HT-29 (cell line): Measurements from ENCODE around the gene LHB. TPM values are rescaled to one million over a fixed set of nuclear protein-coding genes. Genes with fewer than 3 reads are reported as not detected.

Source experiments
- DNase-seq: peaks from one replicate; pipeline ENCODE4 v3.0.0-alpha.2; 2015; ENCODE audit warnings: low spot score
- small RNA-seq: library from RNA; depleted of rRNA; stranded (forward); fragments of <200 nt; gene quantifications from one replicate; pipeline ENCODE3, GENCODE V24; 2014
- total RNA-seq: library from RNA; depleted of rRNA; stranded (reverse); fragments of >200 nt; shearing (Covaris generic); gene quantifications from 2 replicates; pipeline ENCODE4 v1.2.3, GENCODE V29; 2014; rRNA removed

The LHB gene
- total RNA-seq, 1 experiment from 2014 or later = not detected

DNA sequence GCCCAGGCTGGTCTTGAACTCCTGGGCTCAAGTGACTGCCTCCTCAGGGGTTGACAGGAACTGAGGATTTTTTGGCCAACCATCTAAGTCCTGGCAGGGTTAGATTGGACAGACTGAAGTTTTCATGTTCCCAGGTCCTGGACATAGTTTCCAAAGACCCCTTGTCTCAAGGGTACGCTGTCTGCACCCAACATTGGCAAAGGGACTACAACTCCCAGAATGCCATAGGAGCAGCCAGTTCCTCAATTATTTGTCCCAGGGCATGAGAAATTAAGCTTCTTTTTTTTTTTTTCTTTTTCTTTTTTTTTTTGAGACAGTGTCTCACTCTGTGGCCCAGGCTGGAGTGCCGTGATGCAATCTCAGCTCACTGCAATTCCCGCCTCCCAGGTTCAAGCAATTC is 30.7 kb downstream of the LHB start:
- DNase-seq = no peak

DNA sequence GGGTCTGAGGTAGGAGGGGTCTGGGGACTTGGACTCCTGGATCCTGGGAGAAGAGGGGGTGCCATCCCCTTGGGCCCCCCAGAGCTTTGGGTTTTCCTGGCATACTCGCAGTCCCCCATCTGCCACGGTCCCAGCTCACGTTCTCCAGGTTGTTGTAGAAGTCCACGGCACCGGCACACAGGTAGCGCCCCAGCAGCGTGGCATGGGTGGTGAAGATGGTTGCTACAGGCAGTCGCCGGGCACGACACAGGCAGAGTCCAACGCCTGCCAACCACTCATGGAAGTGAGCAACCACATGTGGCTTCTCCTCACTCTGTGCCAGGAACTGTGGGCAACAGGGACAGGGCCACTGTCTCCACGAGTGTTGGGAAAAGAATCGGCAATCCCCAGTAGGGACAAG is 31.2 kb downstream of the LHB start:
- DNase-seq = no peak

DNA sequence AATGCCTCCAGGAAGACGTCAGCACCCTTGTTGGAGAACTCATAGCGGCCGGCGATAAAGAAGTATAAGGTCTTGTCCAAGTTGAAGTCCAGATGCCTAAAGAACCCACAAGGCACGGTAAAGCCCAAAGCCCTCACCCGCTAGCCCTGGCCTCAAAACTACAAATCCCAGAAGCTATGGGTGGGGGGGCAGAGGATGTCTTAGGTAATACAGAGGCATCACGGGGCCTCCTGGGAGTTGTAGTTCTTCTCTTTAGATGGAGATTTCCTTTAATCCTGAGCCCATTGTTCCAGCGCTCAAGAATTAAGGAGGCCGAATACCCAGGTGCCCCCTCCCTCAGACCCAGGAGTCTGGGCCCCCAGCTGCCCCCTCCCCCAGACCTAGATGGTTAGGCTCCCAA is 34.6 kb downstream of the LHB start:
- no peak for DNase-seq

GRCh38 chr19:48977061-48977460 is 39.8 kb downstream of the LHB start:
- DNase-seq = no peak

DNA sequence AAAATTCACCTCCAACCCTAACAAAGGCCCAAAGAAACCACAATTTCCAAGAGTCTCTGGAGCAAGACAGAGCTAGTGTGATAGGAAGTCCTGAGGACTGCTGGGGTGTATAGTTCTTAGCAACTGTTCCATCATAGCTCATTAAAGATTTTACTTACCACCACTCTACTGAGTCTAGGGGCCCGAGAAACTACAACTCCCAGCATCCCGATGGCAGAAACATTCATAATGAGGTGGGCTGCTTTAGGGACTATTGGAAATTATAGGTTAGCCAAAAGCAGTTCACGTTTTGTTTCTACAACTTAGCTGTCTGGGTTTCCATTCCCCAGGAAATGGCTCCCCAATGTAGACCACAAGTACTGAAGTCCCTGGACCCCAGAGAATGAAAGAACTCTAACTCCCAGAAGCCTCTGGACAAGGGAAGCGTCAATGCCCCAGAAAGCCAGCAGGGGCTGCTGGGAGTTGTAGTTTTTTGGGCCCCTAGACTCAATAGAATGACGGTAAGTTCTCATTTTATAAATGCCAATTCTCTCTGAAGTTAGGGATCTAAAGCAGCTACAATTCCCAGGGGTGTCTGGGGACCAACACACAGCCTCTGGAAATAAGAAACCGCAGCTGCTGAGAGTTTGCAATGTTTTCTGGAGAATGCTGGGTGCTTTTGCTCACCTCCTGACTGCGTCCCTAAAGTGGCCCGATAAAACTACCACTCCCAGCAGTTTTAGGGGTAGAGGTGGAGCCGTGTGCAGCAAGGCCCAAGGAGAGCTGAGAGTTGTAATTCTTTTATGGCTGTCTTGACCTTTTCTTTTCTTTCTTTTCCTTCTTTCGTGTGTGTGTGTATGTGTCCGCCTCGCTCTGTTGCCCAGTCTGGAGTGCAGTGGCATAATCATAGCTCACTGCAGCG is 40.7 kb downstream of the LHB start:
- DNase-seq = peak; percentile 68

GRCh38 chr19:48970923-48971395 is 45.9 kb downstream of the LHB start:
- peak; percentile 97 for DNase-seq

DNA sequence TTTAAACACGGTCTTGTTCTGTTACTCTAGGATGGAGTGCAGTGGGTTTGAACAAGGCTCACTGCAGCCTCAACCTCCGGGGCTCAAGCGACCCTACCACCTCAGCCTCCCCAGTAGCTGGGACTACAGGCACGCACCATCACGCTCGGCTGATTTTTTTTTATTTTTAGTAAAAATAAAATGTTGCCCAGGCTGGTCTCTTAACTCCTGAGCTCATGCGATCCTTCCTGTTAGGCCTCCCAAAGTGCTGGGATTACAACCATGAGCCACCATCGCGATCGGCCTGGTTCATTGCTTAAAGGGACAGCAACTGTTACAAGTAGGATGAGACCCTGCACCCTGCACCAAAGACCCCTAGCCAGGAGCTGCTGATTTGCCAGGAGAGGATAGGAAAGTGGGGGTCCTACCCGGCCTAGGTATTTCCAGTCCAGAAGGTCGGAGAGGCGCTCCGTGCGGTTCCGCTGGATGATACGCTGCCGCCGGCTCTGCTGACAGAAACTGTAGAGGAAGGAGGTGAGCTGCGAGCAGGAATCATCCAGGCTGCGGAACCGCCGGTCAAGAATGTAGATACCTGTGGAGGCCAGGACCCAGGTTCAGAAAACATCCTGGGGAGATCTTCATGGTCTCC is 46.6 kb downstream of the LHB start:
- no peak for DNase-seq

GRCh38 chr19:48969276-48970138 is 47.4 kb downstream of the LHB start:
- no peak for DNase-seq

- no peak for DNase-seq
These were observed 48.1 kb downstream of the LHB start for GRCh38 chr19:48968813-48969218.

- DNase-seq = peak; percentile 31
These were observed 48.7 kb downstream of the LHB start for GRCh38 chr19:48968179-48968661.

GRCh38 chr19:48967346-48968178 is 49.3 kb downstream of the LHB start:
- DNase-seq = no peak

DNA sequence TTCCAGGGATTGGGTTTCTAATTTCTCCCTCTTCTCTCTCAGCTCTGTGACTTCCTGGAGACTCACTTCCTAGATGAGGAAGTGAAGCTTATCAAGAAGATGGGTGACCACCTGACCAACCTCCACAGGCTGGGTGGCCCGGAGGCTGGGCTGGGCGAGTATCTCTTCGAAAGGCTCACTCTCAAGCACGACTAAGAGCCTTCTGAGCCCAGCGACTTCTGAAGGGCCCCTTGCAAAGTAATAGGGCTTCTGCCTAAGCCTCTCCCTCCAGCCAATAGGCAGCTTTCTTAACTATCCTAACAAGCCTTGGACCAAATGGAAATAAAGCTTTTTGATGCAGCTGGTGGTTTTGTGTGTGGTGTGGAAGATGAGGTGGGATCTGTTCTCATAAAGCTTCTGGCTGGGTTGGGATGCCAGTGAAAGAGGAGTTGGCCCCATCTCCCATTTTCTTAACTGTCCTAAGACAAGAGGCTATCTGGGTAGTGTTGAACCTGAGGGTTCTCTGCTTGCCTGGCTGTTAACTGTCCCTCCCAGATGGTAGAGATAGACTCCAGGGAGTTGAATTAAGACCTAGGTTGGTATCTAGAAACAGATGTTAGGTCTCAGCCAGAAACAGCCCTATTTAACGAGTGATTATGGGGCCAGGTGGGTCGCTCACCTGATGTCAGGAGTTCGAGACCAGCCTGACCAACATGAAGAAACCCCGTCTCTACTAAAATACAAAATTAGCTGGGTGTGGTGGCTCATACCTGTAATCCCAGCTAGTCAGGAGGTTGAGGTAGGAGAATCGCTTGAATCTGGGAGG is 50.1 kb downstream of the LHB start:
- DNase-seq = peak; percentile 32

Small RNA genes lying within 50 kb of the gene (small RNA-seq; reads per million reads assigned to genes)
- not detected for gene MIR6798

Other genes with a start within 250 kb of the LHB start
- gene BCAT2, start 206.1 kb downstream of the LHB start, total RNA-seq = 62.8 and 65.7 TPM in 2 replicates
- gene HSD17B14, start 180.6 kb downstream of the LHB start, total RNA-seq = not detected in 2 replicates
- gene PLEKHA4, start 148.5 kb downstream of the LHB start, total RNA-seq = 3.9 and 5.4 TPM in 2 replicates
- gene PPP1R15A, start 144.7 kb downstream of the LHB start, total RNA-seq = 152 and 165 TPM in 2 replicates
- gene TULP2, start 118.3 kb downstream of the LHB start, total RNA-seq = not detected in 2 replicates
- 160 and 185 TPM in 2 replicates for gene NUCB1, start 116.8 kb downstream of the LHB start, total RNA-seq
- gene DHDH, start 83.4 kb downstream of the LHB start, total RNA-seq = 0.10 and 0.42 TPM in 2 replicates
- 185 and 213 TPM in 2 replicates for gene BAX, start 62.2 kb downstream of the LHB start, total RNA-seq
- gene FTL, start 51.8 kb downstream of the LHB start, total RNA-seq = 5,979 and 6,365 TPM in 2 replicates
- gene GYS1, start 23.8 kb downstream of the LHB start, total RNA-seq = 67.1 and 71.5 TPM in 2 replicates
- 562 and 566 TPM in 2 replicates for gene RUVBL2, start 23.2 kb downstream of the LHB start, total RNA-seq
- not detected in 2 replicates for gene CGB3, start 7.2 kb upstream of the LHB start, total RNA-seq
- not detected in 2 replicates for gene CGB2, start 14.8 kb upstream of the LHB start, total RNA-seq
- gene CGB1, start 19.8 kb upstream of the LHB start, total RNA-seq = 1.5 TPM in 1 of 2 replicates, not detected in the other
- gene CGB5, start 26.8 kb upstream of the LHB start, total RNA-seq = not detected in 2 replicates
- gene CGB8, start 32.0 kb upstream of the LHB start, total RNA-seq = not detected in 2 replicates
- not detected in 2 replicates for gene CGB7, start 40.7 kb upstream of the LHB start, total RNA-seq
- 0.29 TPM in 1 of 2 replicates, not detected in the other for gene NTF4, start 47.7 kb upstream of the LHB start, total RNA-seq
- not detected in 2 replicates for gene KCNA7, start 55.6 kb upstream of the LHB start, total RNA-seq
- 994 and 1,107 TPM in 2 replicates for gene SNRNP70, start 68.4 kb upstream of the LHB start, total RNA-seq
- gene LIN7B, start 97.3 kb upstream of the LHB start, total RNA-seq = 12.0 and 19.9 TPM in 2 replicates
- 5.9 and 6.0 TPM in 2 replicates for gene C19orf73, start 102.1 kb upstream of the LHB start, total RNA-seq
- gene PPFIA3, start 102.5 kb upstream of the LHB start, total RNA-seq = 22.9 and 30.1 TPM in 2 replicates
- gene HRC, start 138.3 kb upstream of the LHB start, total RNA-seq = 0.08 TPM in 1 of 2 replicates, not detected in the other
- gene TRPM4, start 140.7 kb upstream of the LHB start, total RNA-seq = 28.7 and 33.7 TPM in 2 replicates